Caco-2 (cell line): ENCODE results near the gene APRT. TPM values are rescaled to one million over a fixed set of nuclear protein-coding genes. Genes with fewer than 3 reads are reported as not detected.

Experiments used
- BruUV-seq: library from RNA; stranded (reverse); fragments of 400-500 nt; replicated peaks from 2 replicates; lab custom pipeline; 2021; lab: Mats Ljungman, UMichigan
- CTCF ChIA-PET: fragments of 300-600 bp; sonication (Branson Sonifier 250); formaldehyde crosslinking; loops from one replicate; lab custom pipeline; 2022; ENCODE audit warnings: antibody characterized with exemption; lab: Charles Lee
- POLR2A ChIA-PET: fragments of 300-600 bp; sonication (Branson Sonifier 250); formaldehyde crosslinking; loops from one replicate; lab custom pipeline; 2022; ENCODE audit warnings: antibody characterized with exemption; lab: Charles Lee
- DNase-seq, 2 experiments: peaks; one replicate each; pipeline versions ENCODE4 v3.0.0 to v3.0.0-alpha.2; 2020 to 2022
- H3K27me3 ChIP-seq: replicated peaks from 2 replicates; pipeline ENCODE4 v1.6.0; 2011; ENCODE audit warnings: low read length; ENCODE audit not compliant: control insufficient read depth, insufficient read depth
- H3K36me3 ChIP-seq: 2 replicates; pipeline ENCODE4 v1.5.1; 2011; ENCODE audit warnings: low read length; ENCODE audit not compliant: control insufficient read depth, insufficient read depth
- H3K4me1 ChIP-seq: fragments of 250-450 bp; sonication (Bioruptor Pico); 2 replicates; pipeline ENCODE4 v1.5.1; 2020; ENCODE audit warnings: mild to moderate bottlenecking
- H3K4me3 ChIP-seq: 2 replicates; pipeline ENCODE4 v1.5.1; 2011; ENCODE audit warnings: low read depth, mild to moderate bottlenecking, control low read depth, low read length
- H3K9me3 ChIP-seq: fragments of 250-450 bp; sonication (Bioruptor Pico); 2 replicates; pipeline ENCODE4 v1.5.1; 2020; ENCODE audit warnings: mild to moderate bottlenecking, moderate library complexity
- H3K27ac Mint-ChIP-seq: one replicate; pipeline ENCODE4 v1.8.0; 2022; ENCODE audit warnings: mixed read lengths; ENCODE audit not compliant: unreplicated experiment
- H3K27me3 Mint-ChIP-seq: one replicate; pipeline ENCODE4 v1.8.0; 2022; ENCODE audit warnings: mixed read lengths; ENCODE audit not compliant: insufficient read depth, unreplicated experiment
- H3K36me3 Mint-ChIP-seq: one replicate; pipeline ENCODE4 v1.8.0; 2022; ENCODE audit warnings: mild to moderate bottlenecking, mixed read lengths; ENCODE audit not compliant: insufficient read depth, unreplicated experiment
- H3K4me1 Mint-ChIP-seq: one replicate; pipeline ENCODE4 v1.8.0; 2022; ENCODE audit warnings: low read depth, mixed read lengths; ENCODE audit not compliant: unreplicated experiment
- H3K4me3 Mint-ChIP-seq: one replicate; pipeline ENCODE4 v1.8.0; 2022; ENCODE audit warnings: mild to moderate bottlenecking, moderate library complexity, mixed read lengths; ENCODE audit not compliant: unreplicated experiment
- H3K9me3 Mint-ChIP-seq: one replicate; pipeline ENCODE4 v1.8.0; 2022; ENCODE audit warnings: mixed read lengths; ENCODE audit not compliant: unreplicated experiment
- intact Hi-C: fragments of 100-400 bp; cut with micrococcal nuclease; formaldehyde crosslinking; loops from one replicate; pipeline ENCODE4 v1.10.0; 2022; ENCODE audit not compliant: unreplicated experiment
- total RNA-seq: library from RNA; stranded (reverse); gene quantifications from 2 replicates; pipeline ENCODE4 v1.2.3, GENCODE V29; 2022
- TF ChIP-seq, protein P1 (sequence below), 2 experiments: fragments of 200-600 bp in 1 of 2; IDR thresholded peaks; 1 replicate in 1 of 2; 2 replicates in 1 of 2; pipeline versions ENCODE4 v1.5.1 to v1.8.0; 2011 to 2022; ENCODE audit warnings: antibody characterized with exemption in 1 of 2, control low read depth in 1 of 2, inconsistent platforms in 1 of 2, low read depth in 1 of 2, low read length in 1 of 2, mild to moderate bottlenecking in 1 of 2, moderate library complexity in 1 of 2; ENCODE audit not compliant: insufficient read depth in 1 of 2, severe bottlenecking in 1 of 2, unreplicated experiment in 1 of 2

The APRT gene
- total RNA-seq, 1 experiment from 2014 or later, result 251 TPM

DNA sequence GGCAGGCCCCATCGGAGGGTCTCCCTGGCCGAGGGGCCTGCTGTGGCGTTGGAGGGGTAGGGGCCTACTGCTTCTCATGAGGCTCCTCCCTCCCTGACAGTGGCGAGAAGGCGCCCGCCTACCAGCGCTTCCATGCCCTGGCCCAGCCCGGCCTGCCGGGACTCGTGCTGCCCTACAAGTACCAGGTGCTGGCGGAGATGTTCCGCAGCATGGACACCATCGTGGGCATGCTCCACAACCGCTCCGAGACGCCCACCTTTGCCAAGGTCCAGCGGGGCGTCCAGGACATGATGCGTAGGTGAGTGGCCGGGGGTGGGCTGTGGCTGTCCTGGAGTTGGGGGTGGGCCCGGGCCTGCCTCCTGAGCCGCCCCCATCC, 6.4 kb downstream of the APRT start:
- Mint-ChIP-seq H3K4me1 (no peaks in the 10 kb centered on the region), H3K36me3 (peaks cover 87% of the 10 kb centered on the region), H3K27ac (no peak overlapping the region), H3K27me3 (no peaks in the 10 kb centered on the region), H3K4me3 (peak overlapping the region; percentile 75), H3K9me3 (no peaks in the 10 kb centered on the region)
- no TSS peak for BruUV-seq
- peaks cover 6% of the 10 kb centered on the region for H3K4me1 ChIP-seq
- intact Hi-C loops, result no loop called here
- H3K27me3 ChIP-seq, result no peaks in the 10 kb centered on the region
- no peak for DNase-seq
- POLR2A ChIA-PET, result no interaction called here
- peak overlapping the region; percentile 78; the same call in 1 of the 2 replicates for H3K4me3 ChIP-seq
- CTCF ChIA-PET, result interaction anchor here (3.1 kb wide), 1 partner anchor 68 kb away, joined by 10 read pairs; no protein-coding TSS in a partner anchor
- H3K36me3 ChIP-seq, result peaks cover 22% of the 10 kb centered on the region
- no peaks in the 10 kb centered on the region for H3K9me3 ChIP-seq
- TF ChIP-seq, protein P1, sequence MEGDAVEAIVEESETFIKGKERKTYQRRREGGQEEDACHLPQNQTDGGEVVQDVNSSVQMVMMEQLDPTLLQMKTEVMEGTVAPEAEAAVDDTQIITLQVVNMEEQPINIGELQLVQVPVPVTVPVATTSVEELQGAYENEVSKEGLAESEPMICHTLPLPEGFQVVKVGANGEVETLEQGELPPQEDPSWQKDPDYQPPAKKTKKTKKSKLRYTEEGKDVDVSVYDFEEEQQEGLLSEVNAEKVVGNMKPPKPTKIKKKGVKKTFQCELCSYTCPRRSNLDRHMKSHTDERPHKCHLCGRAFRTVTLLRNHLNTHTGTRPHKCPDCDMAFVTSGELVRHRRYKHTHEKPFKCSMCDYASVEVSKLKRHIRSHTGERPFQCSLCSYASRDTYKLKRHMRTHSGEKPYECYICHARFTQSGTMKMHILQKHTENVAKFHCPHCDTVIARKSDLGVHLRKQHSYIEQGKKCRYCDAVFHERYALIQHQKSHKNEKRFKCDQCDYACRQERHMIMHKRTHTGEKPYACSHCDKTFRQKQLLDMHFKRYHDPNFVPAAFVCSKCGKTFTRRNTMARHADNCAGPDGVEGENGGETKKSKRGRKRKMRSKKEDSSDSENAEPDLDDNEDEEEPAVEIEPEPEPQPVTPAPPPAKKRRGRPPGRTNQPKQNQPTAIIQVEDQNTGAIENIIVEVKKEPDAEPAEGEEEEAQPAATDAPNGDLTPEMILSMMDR (IDR thresholded peaks at IDR 0.05; ENCODE audit: insufficient read depth in 1 of 2, low read depth in 1 of 2, low read length in 1 of 2, severe bottlenecking in 1 of 2, unreplicated experiment in 1 of 2), result no peak

DNA sequence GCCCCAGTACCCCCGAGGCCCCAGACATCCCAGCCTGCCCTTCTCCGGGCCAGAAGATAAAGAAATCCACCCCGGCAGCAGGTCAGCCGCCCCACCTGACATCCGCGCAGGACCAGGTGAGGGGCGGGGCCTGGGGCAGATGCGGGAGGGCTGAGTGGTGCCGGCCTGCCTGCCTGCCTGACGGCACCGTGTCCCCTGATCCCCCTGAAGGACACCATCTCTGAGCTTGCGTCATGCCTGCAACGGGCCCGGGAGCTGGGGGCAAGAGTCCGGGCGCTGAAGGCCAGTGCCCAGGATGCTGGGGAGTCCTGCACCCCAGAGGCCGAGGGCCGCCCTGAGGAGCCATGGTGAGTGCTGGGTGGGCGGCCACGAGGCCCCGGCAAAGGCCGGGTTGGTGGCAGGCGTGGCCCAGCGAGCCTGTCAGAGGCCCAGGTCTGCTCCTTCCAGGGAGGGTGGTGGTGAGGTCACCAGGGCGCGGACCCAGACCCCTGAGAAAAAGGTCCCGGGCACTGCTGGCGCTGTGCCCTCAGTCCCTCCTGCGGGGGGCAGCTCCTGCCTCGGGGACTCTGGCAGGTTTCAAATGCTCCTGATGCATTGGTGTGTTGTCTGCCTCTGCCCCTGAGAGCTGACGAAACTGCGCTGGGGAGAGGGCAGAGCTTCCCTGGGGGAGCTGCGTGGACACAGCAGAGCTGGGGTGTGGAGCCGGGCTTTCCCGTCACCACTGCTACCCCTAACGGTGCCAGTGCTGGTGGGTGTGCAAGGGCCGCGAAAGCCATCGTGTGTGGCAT, 7.0 kb downstream of the APRT start:
- H3K4me1 Mint-ChIP-seq, result no peaks in the 10 kb centered on the region
- H3K36me3 ChIP-seq, result peaks cover 17% of the 10 kb centered on the region
- ChIA-PET CTCF (interaction anchor here (3.1 kb wide), 1 partner anchor 67 kb away, joined by 10 read pairs; no protein-coding TSS in a partner anchor), POLR2A (no interaction called here)
- H3K4me3 ChIP-seq, result peak overlapping the region; percentile 78
- DNase-seq, result peak; percentile 80
- H3K27ac Mint-ChIP-seq, result peak overlapping the region; percentile 72
- H3K4me1 ChIP-seq, result peaks cover under 1% of the 10 kb centered on the region
- no peaks in the 10 kb centered on the region for H3K9me3 ChIP-seq
- H3K9me3 Mint-ChIP-seq, result no peaks in the 10 kb centered on the region
- H3K36me3 Mint-ChIP-seq, result peaks cover 81% of the 10 kb centered on the region
- no peaks in the 10 kb centered on the region for H3K27me3 ChIP-seq
- H3K4me3 Mint-ChIP-seq, result peak overlapping the region; percentile 75
- no TSS peak for BruUV-seq
- TF ChIP-seq, protein P1 (IDR thresholded peaks at IDR 0.05; ENCODE audit: insufficient read depth in 1 of 2, low read depth in 1 of 2, low read length in 1 of 2, severe bottlenecking in 1 of 2, unreplicated experiment in 1 of 2), result no peak
- intact Hi-C loops, result loop anchor here (1.0 kb wide), 1 partner anchor 8 kb away; no protein-coding TSS in a partner anchor
- no peaks in the 10 kb centered on the region for H3K27me3 Mint-ChIP-seq

DNA sequence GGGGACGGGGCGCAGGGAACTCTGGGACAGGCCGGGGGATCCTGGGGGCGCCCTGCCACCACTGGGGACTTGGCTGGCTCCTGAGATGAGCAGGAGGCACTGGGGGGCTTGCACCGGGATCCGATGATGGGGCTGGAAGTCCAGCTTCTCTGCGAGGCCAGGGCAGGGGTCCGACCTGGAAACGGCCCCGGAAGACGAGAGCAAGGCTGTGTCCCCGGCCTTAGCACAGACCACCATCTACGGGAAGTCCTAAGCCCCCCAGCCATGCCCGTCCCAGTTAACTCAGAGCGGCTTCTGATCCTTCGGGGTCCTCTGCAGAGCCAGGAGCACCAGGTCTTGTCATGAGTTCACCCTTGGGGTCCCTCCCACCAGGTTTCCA, 7.6 kb downstream of the APRT start:
- Mint-ChIP-seq H3K27me3 (no peaks in the 10 kb centered on the region), H3K36me3 (peaks cover 75% of the 10 kb centered on the region), H3K9me3 (no peaks in the 10 kb centered on the region), H3K4me3 (peak overlapping the region; percentile 75), H3K4me1 (no peaks in the 10 kb centered on the region), H3K27ac (peak overlapping the region; percentile 72)
- TSS peak; percentile 48 for BruUV-seq
- peaks cover 12% of the 10 kb centered on the region for H3K36me3 ChIP-seq
- CTCF ChIA-PET, result no interaction called here
- no peak for DNase-seq
- POLR2A ChIA-PET, result no interaction called here
- TF ChIP-seq, protein P1 (IDR thresholded peaks at IDR 0.05; ENCODE audit: insufficient read depth in 1 of 2, low read depth in 1 of 2, low read length in 1 of 2, severe bottlenecking in 1 of 2, unreplicated experiment in 1 of 2), result no peak
- peak overlapping the region; percentile 78 for H3K4me3 ChIP-seq
- H3K4me1 ChIP-seq, result no peaks in the 10 kb centered on the region; the same call in 1 of the 2 replicates
- H3K9me3 ChIP-seq, result no peaks in the 10 kb centered on the region
- H3K27me3 ChIP-seq, result no peaks in the 10 kb centered on the region
- intact Hi-C loops, result loop anchor here (1.0 kb wide), 1 partner anchor 8 kb away; no protein-coding TSS in a partner anchor
